GM12801 (cell line): ENCODE data around the gene C11orf87.

Experiments used
- CTCF ChIP-seq: IDR thresholded peaks from one replicate; pipeline ENCODE4 v1.5.1; 2011; ENCODE audit warnings: control low read depth; ENCODE audit not compliant: insufficient read length; ENCODE audit errors: extremely low read depth

The C11orf87 gene

DNA sequence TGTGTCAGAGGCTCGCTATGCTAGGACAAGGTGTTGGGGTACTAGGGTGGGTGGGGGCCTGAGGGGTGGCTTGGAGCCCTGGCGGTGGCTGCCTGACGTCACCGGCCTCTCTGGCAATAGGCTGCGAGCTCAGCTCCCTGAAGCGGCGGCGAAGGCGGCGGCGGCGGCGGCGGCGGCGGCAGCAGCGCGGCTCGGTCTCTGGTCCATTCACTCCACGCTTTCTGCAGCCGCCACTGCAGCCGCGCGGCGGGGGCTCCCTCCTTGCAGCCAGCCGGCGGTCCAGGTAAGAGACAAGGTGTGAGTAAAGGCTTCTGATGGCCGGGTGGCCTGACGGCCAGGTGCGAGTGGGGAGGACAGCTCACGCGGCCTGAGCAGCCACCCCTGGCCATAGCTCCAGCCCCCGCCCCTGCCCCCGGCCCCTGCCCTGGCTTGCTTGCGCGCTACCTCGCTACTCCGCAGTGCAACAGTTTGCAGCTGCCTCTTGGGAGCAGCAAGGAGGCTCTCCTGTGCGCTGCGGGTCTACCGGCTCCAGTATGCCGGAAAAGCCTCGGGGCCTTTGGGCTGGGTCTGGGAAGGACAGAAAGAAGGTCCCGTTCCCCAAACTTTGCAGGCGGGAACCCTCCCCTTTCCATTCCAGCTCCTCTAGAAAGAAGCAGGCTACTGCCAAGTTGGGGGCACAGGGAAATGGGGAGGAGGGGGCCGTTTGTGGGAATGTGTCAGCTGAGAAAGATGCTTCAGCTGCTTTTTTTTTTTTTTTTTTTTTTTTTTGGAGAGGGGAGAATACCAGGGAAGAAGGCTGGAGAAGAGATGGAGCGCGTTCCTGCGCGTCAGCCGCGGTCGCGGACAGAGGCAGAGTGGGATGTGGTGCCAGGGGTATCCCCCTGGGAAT is at the start of gene C11orf87:
TSS of gene C11orf87 (plus strand) at position 210 of the 889 bp plus-strand sequence. CDS start 1,444 bp downstream, outside the sequence.
- TF ChIP-seq CTCF, result no peak

- TF ChIP-seq CTCF, result no peak
Measured at GRCh38 chr11:109374032-109374431, 48.0 kb upstream of the C11orf87 start.

DNA sequence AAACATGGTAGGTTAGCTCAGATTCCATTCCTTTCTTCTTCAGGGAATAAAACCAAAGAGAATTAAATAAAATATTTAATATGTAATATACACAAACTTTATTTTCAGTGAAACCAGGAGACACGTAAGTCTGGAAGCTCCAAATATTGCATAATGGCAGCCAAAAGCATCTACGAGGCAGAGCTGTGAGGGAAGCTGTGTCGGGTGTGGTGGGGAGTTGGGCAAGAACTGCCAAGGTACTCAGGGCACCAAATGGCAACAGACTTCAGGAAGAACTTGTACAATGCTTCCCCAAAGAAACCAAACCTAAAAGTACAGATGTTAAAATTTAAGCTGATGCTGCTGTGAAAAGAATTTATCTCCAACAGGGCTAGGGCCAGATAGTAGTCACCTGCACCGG is 47.5 kb upstream of the C11orf87 start:
- no peak for TF ChIP-seq CTCF

DNA sequence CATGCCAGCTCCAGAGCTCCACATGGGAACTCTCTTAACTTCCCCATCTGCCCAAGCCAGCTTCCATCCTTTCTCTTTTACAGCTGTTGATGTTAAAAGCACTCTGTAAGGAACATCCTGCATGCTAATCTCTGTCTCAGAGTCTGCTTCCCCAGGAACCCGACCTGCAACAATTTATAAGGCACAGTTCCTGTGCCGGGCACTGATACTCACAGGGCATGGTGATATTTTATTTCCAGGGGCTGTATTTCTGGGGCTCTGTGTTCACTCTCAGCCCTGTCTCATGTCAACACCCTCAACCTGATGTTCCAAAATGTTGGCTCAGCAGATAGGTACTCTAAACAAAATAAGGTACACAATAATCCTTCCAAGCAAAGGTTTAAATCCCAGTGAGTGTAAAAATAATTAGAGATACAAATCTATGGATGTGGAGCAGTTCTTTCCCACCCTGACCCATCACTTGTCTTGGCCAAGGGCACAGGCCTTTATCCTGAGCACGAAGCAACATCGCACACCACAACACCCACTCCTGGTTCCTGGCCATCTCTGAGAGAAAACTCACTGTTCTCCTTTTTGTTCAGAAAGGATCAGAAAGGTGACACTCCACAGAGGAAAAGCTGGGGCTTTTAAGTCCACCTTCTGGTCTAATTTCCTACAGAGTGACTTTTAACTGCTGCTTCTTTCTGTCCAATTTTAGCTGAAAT is 44.8 kb upstream of the C11orf87 start:
- no peak for TF ChIP-seq CTCF

GRCh38 chr11:109378034-109378433 is 44.0 kb upstream of the C11orf87 start:
- no peak for TF ChIP-seq CTCF

- TF ChIP-seq CTCF, result no peak
Measured at GRCh38 chr11:109383306-109383705, 38.7 kb upstream of the C11orf87 start.

GRCh38 chr11:109384873-109385272 is 37.1 kb upstream of the C11orf87 start:
- TF ChIP-seq CTCF, result no peak
